ENCODE measurements around the gene BACE1-AS.
A peak's percentile ranks its signal among the peaks of the same experiment; 100 is the strongest.
"Not testable (repeated sequence)": the region's sequence is repeated elsewhere in the genome, so short reads cannot be mapped to it uniquely, and the experiment has no call there.

Gene BACE1-AS

GRCh38 chr11:117292616-117293015 is 1.5 kb downstream of the BACE1-AS start:
- no peak for DNase-seq

- no peak for DNase-seq
These were observed 4.4 kb downstream of the BACE1-AS start for GRCh38 chr11:117295438-117296137.

GRCh38 chr11:117296881-117297280 is 5.7 kb downstream of the BACE1-AS start:
- DNase-seq, result no peak

- DNase-seq, result no peak
These were observed 7.0 kb downstream of the BACE1-AS start for GRCh38 chr11:117298195-117298594.

GRCh38 chr11:117299351-117300282 is 8.5 kb downstream of the BACE1-AS start:
- DNase-seq, result no peak

GRCh38 chr11:117300283-117300663 is 9.1 kb downstream of the BACE1-AS start:
- DNase-seq, result no peak

GRCh38 chr11:117300773-117301172 is 9.6 kb downstream of the BACE1-AS start:
- DNase-seq, result no peak

- DNase-seq, result no peak
These were observed 11.1 kb downstream of the BACE1-AS start for GRCh38 chr11:117302228-117302627.

- no peak for DNase-seq
These were observed 12.0 kb downstream of the BACE1-AS start for GRCh38 chr11:117303101-117303500.

GRCh38 chr11:117303646-117304315 is 12.6 kb downstream of the BACE1-AS start:
- DNase-seq, result no peak

GRCh38 chr11:117305145-117305544 is 14.0 kb downstream of the BACE1-AS start:
- DNase-seq, result no peak

- no peak for DNase-seq
These were observed 18.2 kb downstream of the BACE1-AS start for GRCh38 chr11:117309310-117309709.

GRCh38 chr11:117313091-117313490 is 21.9 kb downstream of the BACE1-AS start:
- no peak for DNase-seq

GRCh38 chr11:117313828-117314768 is 23.0 kb downstream of the BACE1-AS start:
- no peak for DNase-seq

GRCh38 chr11:117314840-117315239 is 23.7 kb downstream of the BACE1-AS start:
- DNase-seq, result no peak

- DNase-seq, result peak; percentile 70
These were observed 24.4 kb downstream of the BACE1-AS start for GRCh38 chr11:117315285-117316196.

GRCh38 chr11:117316197-117316961 is 25.2 kb downstream of the BACE1-AS start, which contains the start of gene BACE1:
Gene BACE1, minus strand, starts transcription at chr11:117316256. Its CDS starts 461 bp downstream, at chr11:117315795.
- DNase-seq, result no peak

GRCh38 chr11:117318738-117319137 is 27.6 kb downstream of the BACE1-AS start:
- DNase-seq, result no peak

GRCh38 chr11:117319214-117319840 is 28.2 kb downstream of the BACE1-AS start:
- DNase-seq, result no peak

- DNase-seq, result not testable (repeated sequence)
These were observed 36.1 kb downstream of the BACE1-AS start for GRCh38 chr11:117327255-117327566.
